Epidermal melanocyte (primary cell): ENCODE measurements around the gene LRRFIP1.

Source experiments
- DNase-seq: peaks from one replicate; pipeline ENCODE4 v3.0.0; 2011; ENCODE audit warnings: low spot score; ENCODE audit not compliant: insufficient read length

Gene LRRFIP1

GRCh38 chr2:237638176-237638575, 10.8 kb downstream of the LRRFIP1 start:
- DNase-seq: no peak

- DNase-seq: no peak
Observed at GRCh38 chr2:237639052-237639835, 11.9 kb downstream of the LRRFIP1 start.

- DNase-seq: no peak
Observed at GRCh38 chr2:237639836-237640220, 12.4 kb downstream of the LRRFIP1 start.

- DNase-seq: no peak
Observed at GRCh38 chr2:237640493-237640998, 13.2 kb downstream of the LRRFIP1 start.

- DNase-seq: no peak
Observed at GRCh38 chr2:237642038-237642734, 14.8 kb downstream of the LRRFIP1 start.

- no peak for DNase-seq
Observed at GRCh38 chr2:237643066-237643465, 15.7 kb downstream of the LRRFIP1 start.

- no peak for DNase-seq
Observed at GRCh38 chr2:237643582-237644380, 16.4 kb downstream of the LRRFIP1 start.

- no peak for DNase-seq
Observed at GRCh38 chr2:237644381-237644703, 17.0 kb downstream of the LRRFIP1 start.

GRCh38 chr2:237645261-237645660, 17.9 kb downstream of the LRRFIP1 start:
- DNase-seq: no peak

GRCh38 chr2:237647176-237648015, 20.0 kb downstream of the LRRFIP1 start:
- DNase-seq: no peak

- no peak for DNase-seq
Observed at GRCh38 chr2:237648016-237648381, 20.6 kb downstream of the LRRFIP1 start.

- no peak for DNase-seq
Observed at GRCh38 chr2:237649541-237650454, 22.4 kb downstream of the LRRFIP1 start.

- no peak for DNase-seq
Observed at GRCh38 chr2:237650455-237650850, 23.1 kb downstream of the LRRFIP1 start.

GRCh38 chr2:237651761-237652160, 24.4 kb downstream of the LRRFIP1 start:
- no peak for DNase-seq

- DNase-seq: no peak
Observed at GRCh38 chr2:237652181-237652580, 24.8 kb downstream of the LRRFIP1 start.

GRCh38 chr2:237652854-237653253, 25.5 kb downstream of the LRRFIP1 start:
- no peak for DNase-seq

GRCh38 chr2:237653776-237654558, 26.6 kb downstream of the LRRFIP1 start:
- DNase-seq: no peak

- no peak for DNase-seq
Observed at GRCh38 chr2:237657063-237657462, 29.7 kb downstream of the LRRFIP1 start.

- no peak for DNase-seq
Observed at GRCh38 chr2:237660381-237660900, 33.1 kb downstream of the LRRFIP1 start.
